Esophagus muscularis mucosa (tissue), 3 donors: ENCODE measurements around the gene PPP2R5B.

ENCODE experiments used
- CTCF ChIP-seq, 3 experiments: fragments of 200-600 bp in 2 of 3; fragments of 450-650 bp in 1 of 3; sonication (generic) in 2 of 3; IDR thresholded peaks; one replicate each; pipeline ENCODE4 v1.5.1; 2017 to 2019; ENCODE audit warnings: antibody characterized with exemption in 3 of 3, mild to moderate bottlenecking in 2 of 3, moderate library complexity in 1 of 3
- POLR2A ChIP-seq: fragments of 450-650 bp; IDR thresholded peaks from one replicate; pipeline ENCODE4 v1.6.1; 2017; ENCODE audit warnings: antibody characterized with exemption, moderate library complexity, mild to moderate bottlenecking, low read depth

GRCh38 chr11:64893194-64894069 is 31.1 kb upstream of the PPP2R5B start:
- no peak for TF ChIP-seq CTCF (IDR thresholded peaks at IDR 0.05)
- no peak for TF ChIP-seq POLR2A
